ENCODE results near the gene MYO16.

MYO16 gene

DNA sequence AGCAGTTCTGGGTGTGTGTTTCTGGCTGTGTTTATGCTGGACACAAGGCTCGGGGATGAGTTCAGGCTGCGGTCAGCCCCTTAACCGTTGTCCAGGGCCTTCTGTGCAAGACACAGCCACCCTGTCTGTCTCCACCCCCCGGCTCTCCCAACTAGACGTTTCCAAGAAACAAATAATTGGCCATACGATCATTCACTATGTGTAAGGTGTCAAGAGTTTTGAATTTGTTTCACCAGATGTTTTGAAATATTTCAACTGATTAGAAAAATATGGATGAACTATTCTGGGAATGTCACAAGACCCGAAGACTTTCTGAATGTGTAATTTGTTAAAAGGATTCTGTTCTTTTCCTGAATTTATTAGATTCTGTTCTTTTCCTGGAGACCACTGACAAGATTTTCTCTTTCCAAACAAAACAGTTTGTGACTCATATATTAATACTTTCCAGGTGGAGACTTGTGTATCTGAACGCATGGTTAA lies 318.2 kb downstream of the MYO16 start:
- no peak for DNase-seq

- no peak for DNase-seq
Measured at GRCh38 chr13:108948251-108948671, 318.9 kb downstream of the MYO16 start.

DNA sequence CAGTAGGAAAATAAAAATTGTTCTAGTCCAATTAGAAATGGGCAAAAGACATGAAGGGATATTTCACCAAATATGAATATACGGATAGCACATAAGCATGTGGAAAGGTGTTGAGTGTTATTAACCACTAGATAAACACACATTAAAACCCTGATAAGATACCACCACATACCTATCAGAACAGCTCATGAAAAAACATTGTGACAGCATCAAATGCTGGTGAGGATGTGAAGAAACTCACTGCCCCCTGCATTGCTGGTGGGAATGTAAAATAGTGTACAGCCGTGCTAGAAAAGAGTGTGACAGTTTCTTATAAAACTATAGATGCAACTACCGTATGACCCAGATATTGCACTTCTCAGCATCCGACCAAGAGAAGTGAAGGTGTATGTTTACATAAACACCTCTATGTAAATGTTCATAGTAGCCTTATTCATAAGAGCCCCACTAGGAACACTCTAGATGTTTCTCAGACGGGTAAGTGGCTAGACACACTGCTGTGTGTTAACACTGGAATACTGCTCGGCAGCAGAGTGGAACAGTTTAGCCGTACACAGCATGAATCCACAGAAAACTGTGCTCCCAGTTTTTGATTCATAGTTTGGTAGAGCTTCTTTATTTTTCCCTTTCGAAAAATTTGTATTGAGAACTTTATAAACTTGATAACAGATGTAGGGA lies 321.1 kb downstream of the MYO16 start:
- DNase-seq: no peak

DNA sequence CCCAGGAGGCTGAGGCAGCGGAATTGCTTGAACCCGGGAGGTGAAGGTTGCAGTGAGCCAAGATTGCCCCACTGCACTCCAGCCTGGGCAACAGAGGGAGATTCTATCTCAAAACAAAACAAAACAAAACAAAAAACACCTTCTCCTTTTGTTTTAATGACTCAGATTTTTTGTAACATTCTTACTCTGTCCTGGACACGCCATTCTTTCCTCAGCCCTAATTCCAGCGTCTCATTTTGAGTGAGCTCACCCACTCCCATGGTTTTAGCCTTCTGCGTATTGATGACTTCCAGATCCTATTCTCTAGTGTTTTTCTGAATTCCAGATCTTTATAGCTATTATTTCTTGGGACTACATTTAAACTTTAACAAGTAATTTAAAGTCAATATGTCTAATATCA lies 326.3 kb downstream of the MYO16 start:
- no peak for DNase-seq

GRCh38 chr13:108957369-108958012 lies 328.1 kb downstream of the MYO16 start:
- DNase-seq: no peak

- no peak for DNase-seq
Measured at GRCh38 chr13:108958013-108958376, 328.6 kb downstream of the MYO16 start.

- no peak for DNase-seq
Measured at GRCh38 chr13:108959234-108959633, 329.8 kb downstream of the MYO16 start.

DNA sequence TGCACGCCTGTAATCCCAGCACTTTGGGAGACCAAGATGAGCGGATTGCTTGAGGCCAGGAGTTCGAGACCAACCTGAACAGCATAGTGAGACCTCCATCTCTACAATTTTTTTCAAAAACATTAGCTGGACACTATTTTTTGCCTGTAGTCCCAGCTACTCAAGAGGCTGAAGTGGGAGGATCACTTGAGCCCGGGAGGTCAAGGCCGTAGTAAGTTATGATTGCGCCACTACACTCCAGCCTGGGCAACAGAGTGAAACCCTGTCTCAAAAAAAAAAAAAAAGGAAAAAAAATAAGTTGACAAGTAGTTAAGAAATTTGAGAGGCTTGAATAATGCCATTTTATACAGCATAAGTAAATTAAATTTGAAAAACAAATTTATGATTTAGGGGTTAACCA lies 330.6 kb downstream of the MYO16 start:
- DNase-seq: no peak

- DNase-seq: peak; percentile 77
Measured at GRCh38 chr13:108961542-108962125, 332.2 kb downstream of the MYO16 start.

DNA sequence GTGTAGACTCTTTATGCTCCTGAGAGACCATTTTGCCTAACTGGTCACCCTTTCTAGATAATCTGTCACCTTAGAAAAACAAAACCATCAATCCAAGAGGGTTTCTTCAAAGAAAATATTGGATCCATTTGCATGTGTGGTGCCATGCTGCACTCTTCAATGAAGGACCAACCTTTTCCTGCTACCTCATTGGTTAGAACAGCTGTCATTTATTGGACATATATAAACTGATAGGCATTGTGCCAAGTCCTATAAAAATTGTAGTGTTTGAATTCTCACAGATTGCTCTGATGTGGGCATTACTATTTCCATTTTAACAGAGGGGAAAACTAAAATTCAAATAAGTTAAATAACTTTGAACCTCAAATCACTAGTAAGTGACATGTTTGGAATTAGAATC lies 333.2 kb downstream of the MYO16 start:
- DNase-seq: no peak

GRCh38 chr13:108963276-108963810 lies 333.9 kb downstream of the MYO16 start:
- no peak for DNase-seq

- no peak for DNase-seq
Measured at GRCh38 chr13:108963846-108964600, 334.6 kb downstream of the MYO16 start.

GRCh38 chr13:108964606-108965005 lies 335.2 kb downstream of the MYO16 start:
- DNase-seq: no peak

DNA sequence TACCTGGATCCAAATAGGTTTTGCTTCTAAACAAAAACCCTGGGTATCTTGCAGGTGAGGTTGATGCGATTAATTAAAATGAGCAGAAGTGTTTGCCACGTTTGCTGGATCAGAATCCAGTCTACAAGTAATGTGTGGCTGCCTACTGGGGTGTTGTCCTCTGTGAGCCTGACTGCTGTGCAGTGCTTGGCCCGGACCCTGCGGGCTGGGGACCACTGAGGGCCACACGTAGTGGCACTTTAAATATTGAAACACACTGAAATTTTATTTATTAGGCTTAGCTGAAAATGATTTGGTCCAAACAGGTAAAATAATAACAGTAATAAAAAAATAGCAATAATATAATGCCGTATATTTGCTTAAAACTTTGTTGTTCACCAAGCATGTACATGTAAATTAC lies 338.0 kb downstream of the MYO16 start:
- DNase-seq: no peak

DNA sequence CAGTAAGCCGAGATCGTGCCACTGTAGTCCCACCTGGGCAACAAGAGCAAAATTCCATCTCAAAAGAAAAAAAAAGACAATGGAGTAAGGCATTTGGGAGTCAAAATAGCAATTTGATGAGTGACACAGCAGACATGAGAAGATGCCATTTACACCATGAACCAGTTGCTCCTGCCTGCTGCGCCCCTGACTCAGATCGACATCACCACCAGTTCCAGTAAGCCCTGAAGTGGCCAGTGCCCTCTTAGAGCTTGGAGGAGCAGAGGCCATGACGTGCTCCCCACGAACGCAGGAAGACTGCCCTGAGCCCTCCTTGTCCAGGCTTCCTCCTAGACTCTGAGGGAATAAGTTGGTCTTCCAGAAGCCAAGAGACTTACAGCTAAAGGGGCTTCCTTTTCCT lies 339.2 kb downstream of the MYO16 start:
- DNase-seq: no peak

DNA sequence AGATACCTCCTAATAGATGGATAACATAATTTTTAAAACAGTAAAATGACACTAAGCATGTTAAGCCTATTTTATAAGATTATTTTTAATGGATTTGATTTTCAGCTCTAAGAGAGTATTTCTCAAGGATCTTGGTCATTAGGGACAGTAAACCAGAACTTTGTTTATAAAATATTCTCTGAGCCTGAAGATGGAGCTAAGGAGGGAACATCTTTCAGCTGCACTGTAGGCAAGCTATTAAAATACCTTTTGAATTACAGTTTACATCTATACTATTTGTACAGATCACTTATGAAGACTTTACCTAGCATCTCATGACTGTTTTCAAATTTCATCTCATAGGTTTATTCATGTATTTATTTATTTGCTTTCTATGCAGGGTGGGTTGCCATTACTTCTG lies 345.3 kb downstream of the MYO16 start:
- no peak for DNase-seq

- peak; percentile 20 for DNase-seq
Measured at GRCh38 chr13:108980237-108980636, 350.8 kb downstream of the MYO16 start.

GRCh38 chr13:108981407-108981806 lies 352.0 kb downstream of the MYO16 start:
- DNase-seq: no peak

DNA sequence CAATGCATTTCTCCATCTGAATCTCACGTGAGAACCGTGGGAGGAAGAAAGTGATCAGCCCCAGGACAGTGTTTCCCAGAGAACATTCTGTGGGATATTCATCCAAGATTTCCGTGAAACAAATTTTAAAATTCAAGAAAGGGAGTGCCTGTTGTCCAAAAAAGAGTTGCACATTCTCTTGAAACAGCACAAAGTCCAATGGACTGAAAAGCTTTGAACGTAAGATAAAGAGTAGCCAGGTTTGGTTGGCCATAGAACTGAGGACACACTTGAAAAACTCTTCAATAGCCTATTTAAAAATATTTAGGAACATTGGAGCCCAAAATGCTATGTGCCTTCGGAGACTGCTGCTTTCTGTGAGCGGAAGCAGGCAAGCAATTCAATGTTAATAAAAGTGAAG lies 353.9 kb downstream of the MYO16 start:
- no peak for DNase-seq

GRCh38 chr13:108984251-108984920 lies 355.0 kb downstream of the MYO16 start:
- no peak for DNase-seq

GRCh38 chr13:108985166-108985565 lies 355.8 kb downstream of the MYO16 start:
- DNase-seq: no peak

- no peak for DNase-seq
Measured at GRCh38 chr13:108987517-108987916, 358.1 kb downstream of the MYO16 start.

DNA sequence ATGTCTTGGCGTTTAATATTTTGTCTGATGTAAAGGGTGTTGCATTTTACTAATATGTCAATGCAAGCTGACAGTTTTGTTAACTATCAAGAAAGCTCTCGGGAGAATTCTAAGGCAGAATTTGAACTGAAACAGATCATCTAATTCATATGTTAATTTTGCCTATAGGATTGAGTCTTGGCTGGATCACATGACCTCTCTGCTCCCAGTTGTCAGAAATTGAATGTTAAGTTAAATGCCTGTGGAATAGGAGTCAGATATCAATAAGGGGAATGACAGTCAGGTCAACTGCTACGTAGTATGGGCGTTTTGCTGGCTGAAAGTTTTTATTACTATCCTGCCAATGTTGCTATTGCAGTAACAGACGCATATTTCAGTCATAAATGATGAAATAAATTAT lies 358.5 kb downstream of the MYO16 start:
- DNase-seq: no peak
